PC-9 (cell line): Measurements from ENCODE around the gene SNX27. TPM values are rescaled to one million over a fixed set of nuclear protein-coding genes. Genes with fewer than 3 reads are reported as not detected.

Experiments used
- BruUV-seq: library from RNA; stranded (reverse); fragments of 400-500 nt; replicated peaks from 2 replicates; lab custom pipeline; 2021; lab: Mats Ljungman, UMichigan
- CTCF ChIA-PET: fragments of 300-600 bp; sonication (Branson Sonifier 250); formaldehyde crosslinking; loops from one replicate; lab custom pipeline; 2022; ENCODE audit warnings: antibody characterized with exemption; lab: Charles Lee
- POLR2A ChIA-PET: fragments of 300-600 bp; sonication (Branson Sonifier 250); formaldehyde crosslinking; loops from one replicate; lab custom pipeline; 2022; ENCODE audit warnings: antibody characterized with exemption; ENCODE audit not compliant: unreplicated experiment; lab: Charles Lee
- DNase-seq, 2 experiments: peaks; one replicate each; pipeline versions ENCODE4 v3.0.0 to v3.0.0-alpha.2; 2015 to 2022; ENCODE audit warnings: mixed read lengths in 1 of 2
- H2AFZ ChIP-seq: fragments of 200-600 bp; sonication (generic); 2 replicates; pipeline ENCODE4 v1.8.1; 2017; ENCODE audit warnings: antibody characterized with exemption
- H3F3A ChIP-seq: fragments of 200-600 bp; sonication (generic); 2 replicates; pipeline ENCODE4 v1.8.1; 2017; ENCODE audit warnings: antibody characterized with exemption, mild to moderate bottlenecking, low read depth; ENCODE audit not compliant: insufficient read depth
- H3K27ac ChIP-seq: fragments of 200-600 bp; sonication (generic); 2 replicates; pipeline ENCODE4 v1.6.1; 2016; ENCODE audit warnings: mixed run types
- H3K27me3 ChIP-seq: fragments of 200-600 bp; sonication (generic); 2 replicates; pipeline ENCODE4 v1.6.1; 2016; ENCODE audit warnings: low read depth, mixed run types; ENCODE audit not compliant: insufficient read depth
- H3K36me3 ChIP-seq: fragments of 200-600 bp; sonication (generic); 2 replicates; pipeline ENCODE4 v1.6.1; 2016; ENCODE audit warnings: low read depth, mixed run types
- H3K4me1 ChIP-seq: fragments of 200-600 bp; sonication (generic); replicated peaks from 2 replicates; pipeline ENCODE4 v1.6.1; 2016; ENCODE audit warnings: mixed run types; ENCODE audit not compliant: insufficient read depth
- H3K4me2 ChIP-seq: fragments of 200-600 bp; sonication (generic); 2 replicates; pipeline ENCODE4 v1.6.1; 2017; ENCODE audit warnings: mixed run types
- H3K4me3 ChIP-seq: fragments of 200-600 bp; sonication (generic); 2 replicates; pipeline ENCODE4 v1.6.1; 2016; ENCODE audit warnings: mixed run types
- H3K79me2 ChIP-seq: fragments of 200-600 bp; sonication (generic); 2 replicates; pipeline ENCODE4 v1.6.1; 2017; ENCODE audit warnings: low read depth, mixed run types
- H3K9me2 ChIP-seq: fragments of 200-600 bp; sonication (generic); 2 replicates; pipeline ENCODE4 v1.8.1; 2017; ENCODE audit warnings: mild to moderate bottlenecking; ENCODE audit not compliant: insufficient read depth
- H3K9me3 ChIP-seq: fragments of 200-600 bp; sonication (generic); 2 replicates; pipeline ENCODE4 v1.8.1; 2016; ENCODE audit warnings: low read depth; ENCODE audit not compliant: insufficient read depth
- H4K20me1 ChIP-seq: fragments of 200-600 bp; sonication (generic); 2 replicates; pipeline ENCODE4 v1.8.1; 2017; ENCODE audit not compliant: insufficient read depth
- EZH2 ChIP-seq: fragments of 200-600 bp; sonication (generic); IDR thresholded peaks from 2 replicates; pipeline ENCODE4 v1.8.0; 2017; ENCODE audit warnings: antibody characterized with exemption, low read depth
- intact Hi-C: fragments of 100-400 bp; cut with micrococcal nuclease; formaldehyde crosslinking; loops from one replicate; pipeline ENCODE4 v1.10.0; 2022; ENCODE audit not compliant: unreplicated experiment
- total RNA-seq: library from RNA; stranded (reverse); gene quantifications from 2 replicates; pipeline ENCODE4 v1.2.3, GENCODE V29; 2021
- TF ChIP-seq, protein P1 (sequence below): fragments of 200-600 bp; sonication (generic); conservative IDR thresholded peaks from 2 replicates; pipeline ENCODE4 v1.6.1; 2017; ENCODE audit warnings: mixed run types, antibody characterized with exemption, mild to moderate bottlenecking, moderate library complexity

Gene SNX27
- total RNA-seq, 1 experiment from 2014 or later, result 40.1 TPM

DNA sequence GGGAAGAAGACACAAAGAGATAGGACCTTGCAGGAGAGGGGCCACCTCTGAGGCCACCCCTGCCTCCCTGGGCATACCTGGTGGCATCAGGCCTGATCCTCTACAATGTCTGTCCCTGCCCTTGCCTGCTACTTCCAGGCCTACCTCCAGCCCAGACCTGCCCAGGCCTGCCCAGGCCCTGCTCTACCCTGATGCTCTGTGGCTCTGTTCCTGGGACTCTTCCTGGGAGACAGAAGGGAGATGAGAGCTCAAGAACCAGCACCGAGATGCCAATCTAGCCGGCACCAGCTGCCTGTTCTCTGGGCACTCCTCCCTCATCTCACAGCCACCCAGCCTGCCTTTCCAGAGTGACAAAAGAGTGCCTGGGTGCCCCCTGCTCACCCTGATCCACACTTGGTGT is 102.0 kb downstream of the SNX27 start:
- no peaks in the 10 kb centered on the region for H3F3A ChIP-seq
- no peaks in the 10 kb centered on the region for H3K9me3 ChIP-seq
- POLR2A ChIA-PET, result no interaction called here
- no peaks in the 10 kb centered on the region for H3K79me2 ChIP-seq
- H3K4me2 ChIP-seq, result no peak overlapping the region
- intact Hi-C loops, result no loop called here
- H3K9me2 ChIP-seq, result no peaks in the 10 kb centered on the region
- peaks cover 59% of the 10 kb centered on the region for H3K27me3 ChIP-seq
- BruUV-seq, result no TSS peak
- H3K36me3 ChIP-seq, result no peaks in the 10 kb centered on the region
- no peaks in the 10 kb centered on the region for H4K20me1 ChIP-seq
- H3K4me1 ChIP-seq, result no peaks in the 10 kb centered on the region
- no peak for DNase-seq
- no peak overlapping the region for H3K27ac ChIP-seq
- no peak overlapping the region for H3K4me3 ChIP-seq
- CTCF ChIA-PET, result no interaction called here
- no peak for TF ChIP-seq EZH2
- TF ChIP-seq, protein P1, sequence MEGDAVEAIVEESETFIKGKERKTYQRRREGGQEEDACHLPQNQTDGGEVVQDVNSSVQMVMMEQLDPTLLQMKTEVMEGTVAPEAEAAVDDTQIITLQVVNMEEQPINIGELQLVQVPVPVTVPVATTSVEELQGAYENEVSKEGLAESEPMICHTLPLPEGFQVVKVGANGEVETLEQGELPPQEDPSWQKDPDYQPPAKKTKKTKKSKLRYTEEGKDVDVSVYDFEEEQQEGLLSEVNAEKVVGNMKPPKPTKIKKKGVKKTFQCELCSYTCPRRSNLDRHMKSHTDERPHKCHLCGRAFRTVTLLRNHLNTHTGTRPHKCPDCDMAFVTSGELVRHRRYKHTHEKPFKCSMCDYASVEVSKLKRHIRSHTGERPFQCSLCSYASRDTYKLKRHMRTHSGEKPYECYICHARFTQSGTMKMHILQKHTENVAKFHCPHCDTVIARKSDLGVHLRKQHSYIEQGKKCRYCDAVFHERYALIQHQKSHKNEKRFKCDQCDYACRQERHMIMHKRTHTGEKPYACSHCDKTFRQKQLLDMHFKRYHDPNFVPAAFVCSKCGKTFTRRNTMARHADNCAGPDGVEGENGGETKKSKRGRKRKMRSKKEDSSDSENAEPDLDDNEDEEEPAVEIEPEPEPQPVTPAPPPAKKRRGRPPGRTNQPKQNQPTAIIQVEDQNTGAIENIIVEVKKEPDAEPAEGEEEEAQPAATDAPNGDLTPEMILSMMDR, result no peak
- H2AFZ ChIP-seq, result no peak overlapping the region

GRCh38 chr1:151714820-151715725 is 103.2 kb downstream of the SNX27 start:
- H3K9me2 ChIP-seq, result no peaks in the 10 kb centered on the region
- no TSS peak for BruUV-seq
- H3K4me2 ChIP-seq, result no peak overlapping the region
- intact Hi-C loops, result no loop called here
- no peak overlapping the region for H3K4me3 ChIP-seq
- no peak overlapping the region for H3K27ac ChIP-seq
- DNase-seq, result no peak
- peaks cover 63% of the 10 kb centered on the region for H3K27me3 ChIP-seq
- ChIA-PET CTCF (no interaction called here), POLR2A (no interaction called here)
- H3F3A ChIP-seq, result no peaks in the 10 kb centered on the region
- H3K4me1 ChIP-seq, result no peaks in the 10 kb centered on the region
- H3K79me2 ChIP-seq, result no peaks in the 10 kb centered on the region
- H2AFZ ChIP-seq, result no peak overlapping the region
- no peak for TF ChIP-seq EZH2
- TF ChIP-seq, protein P1, result no peak
- H3K36me3 ChIP-seq, result no peaks in the 10 kb centered on the region
- H4K20me1 ChIP-seq, result no peaks in the 10 kb centered on the region
- no peaks in the 10 kb centered on the region for H3K9me3 ChIP-seq

- Histone ChIP-seq H3K9me2 (no peaks in the 10 kb centered on the region), H3K4me2 (no peak overlapping the region), H3K9me3 (no peaks in the 10 kb centered on the region), H3K27ac (no peak overlapping the region), H4K20me1 (no peaks in the 10 kb centered on the region), H3K4me3 (no peak overlapping the region), H3K36me3 (no peaks in the 10 kb centered on the region), H3K4me1 (no peaks in the 10 kb centered on the region), H3K79me2 (no peaks in the 10 kb centered on the region), H3K27me3 (peaks cover 60% of the 10 kb centered on the region), H3F3A (no peaks in the 10 kb centered on the region), H2AFZ (no peak overlapping the region)
- intact Hi-C loops, result no loop called here
- ChIA-PET POLR2A (no interaction called here), CTCF (no interaction called here)
- no TSS peak for BruUV-seq
- no peak for TF ChIP-seq EZH2
- TF ChIP-seq, protein P1, result no peak
- DNase-seq, result no peak
Measured at GRCh38 chr1:151715726-151716404, 104.0 kb downstream of the SNX27 start.
